Measurements from ENCODE around the gene SNX27. TPM values are rescaled to one million over a fixed set of nuclear protein-coding genes. Genes with fewer than 3 reads are reported as not detected.

The SNX27 gene
- polyA plus RNA-seq, 3 donors = 40.1 to 57.1 (median 47.6) TPM

GRCh38 chr1:151604291-151604690 is 7.6 kb upstream of the SNX27 start:
- Histone ChIP-seq H3K4me1 (ENCODE audit: control insufficient read depth in 1 of 2, insufficient read depth in 2 of 2, low read length in 2 of 2) (peaks cover 10 to 13% of the 10 kb centered on the region in 2 donors), H3K27me3 (ENCODE audit: control insufficient read depth in 2 of 2, insufficient read depth in 2 of 2, low read length in 2 of 2) (no peaks in the 10 kb centered on the region), H2AFZ (ENCODE audit: insufficient read depth, low read depth, low read length, poor library complexity, severe bottlenecking) (no peak overlapping the region), H3K4me3 (replicated peaks in 1 of 3; ENCODE audit: low read depth in 2 of 3, low read length in 3 of 3) (no peak overlapping the region), H4K20me1 (ENCODE audit: insufficient read depth, low read length) (no peaks in the 10 kb centered on the region), H3K9ac (ENCODE audit: insufficient read depth, low read length, poor library complexity, severe bottlenecking) (no peak overlapping the region), H3K27ac (ENCODE audit: low read depth in 1 of 2, low read length in 2 of 2) (no peak overlapping the region), H3K79me2 (ENCODE audit: insufficient read depth, low read length) (no peaks in the 10 kb centered on the region), H3K4me2 (replicated peaks; ENCODE audit: extremely low read depth, low read length, poor library complexity, severe bottlenecking) (no peak overlapping the region), H3K36me3 (replicated peaks in 1 of 2; ENCODE audit: control insufficient read depth in 1 of 2, insufficient read depth in 2 of 2, low read length in 2 of 2) (no peaks in the 10 kb centered on the region), H3K9me3 (replicated peaks in 1 of 2; ENCODE audit: control insufficient read depth in 1 of 2, insufficient read depth in 1 of 2, low read length in 2 of 2) (no peaks in the 10 kb centered on the region)
- peaks cover 0 to 1% of the 10 kb centered on the region in 2 donors for H3K36me3 Mint-ChIP-seq
- WGBS (ENCODE audit: insufficient coverage) = no CpG with 5 or more reads among the region's 2 CpGs
- no peak overlapping the region for H3K27ac Mint-ChIP-seq
- no peak overlapping the region for H3K4me3 Mint-ChIP-seq
- peaks cover 0 to 3% (median 0%) of the 10 kb centered on the region in 7 donors for H3K9me3 Mint-ChIP-seq
- H3K27me3 Mint-ChIP-seq (ENCODE audit: low read depth in 3 of 3) = peaks cover 3 to 7% (median 3%) of the 10 kb centered on the region in 3 donors
- intact Hi-C loops (cut with micrococcal nuclease) = no loop called here
- DNase-seq = no peak
- H3K4me1 Mint-ChIP-seq = peaks cover 20% of the 10 kb centered on the region
- no peak for TF ChIP-seq CTCF (IDR thresholded peaks at IDR 0.05)

- Histone ChIP-seq H3K79me2 (ENCODE audit: insufficient read depth, low read length) (peaks cover 4% of the 10 kb centered on the region), H3K27me3 (ENCODE audit: control insufficient read depth in 2 of 2, insufficient read depth in 2 of 2, low read length in 2 of 2) (no peaks in the 10 kb centered on the region), H3K4me3 (replicated peaks in 1 of 3; ENCODE audit: low read depth in 2 of 3, low read length in 3 of 3) (no peak overlapping the region), H3K36me3 (replicated peaks in 1 of 2; ENCODE audit: control insufficient read depth in 1 of 2, insufficient read depth in 2 of 2, low read length in 2 of 2) (no peaks in the 10 kb centered on the region), H3K27ac (ENCODE audit: low read depth in 1 of 2, low read length in 2 of 2) (no peak overlapping the region), H4K20me1 (ENCODE audit: insufficient read depth, low read length) (no peaks in the 10 kb centered on the region), H3K9me3 (replicated peaks in 1 of 2; ENCODE audit: control insufficient read depth in 1 of 2, insufficient read depth in 1 of 2, low read length in 2 of 2) (no peaks in the 10 kb centered on the region), H2AFZ (ENCODE audit: insufficient read depth, low read depth, low read length, poor library complexity, severe bottlenecking) (no peak overlapping the region), H3K4me2 (replicated peaks; ENCODE audit: extremely low read depth, low read length, poor library complexity, severe bottlenecking) (no peak overlapping the region), H3K4me1 (ENCODE audit: control insufficient read depth in 1 of 2, insufficient read depth in 2 of 2, low read length in 2 of 2) (peaks cover 23 to 25% of the 10 kb centered on the region in 2 donors), H3K9ac (ENCODE audit: insufficient read depth, low read length, poor library complexity, severe bottlenecking) (no peak overlapping the region)
- DNase-seq = peak in 2 of 3 donors; percentile 25 to 78
- peaks cover 0 to 1% of the 10 kb centered on the region in 2 donors for H3K36me3 Mint-ChIP-seq
- H3K4me1 Mint-ChIP-seq = peaks cover 27% of the 10 kb centered on the region
- no peak overlapping the region for H3K4me3 Mint-ChIP-seq
- H3K27ac Mint-ChIP-seq = peak overlapping the region in 1 of 7 donors; percentile 9
- intact Hi-C loops (cut with micrococcal nuclease) = no loop called here
- H3K9me3 Mint-ChIP-seq = peaks cover 0 to 3% (median 0%) of the 10 kb centered on the region in 7 donors
- TF ChIP-seq CTCF (IDR thresholded peaks at IDR 0.05) = no peak
- H3K27me3 Mint-ChIP-seq (ENCODE audit: low read depth in 3 of 3) = peaks cover 3 to 7% (median 3%) of the 10 kb centered on the region in 3 donors
These were observed 5.5 kb upstream of the SNX27 start for GRCh38 chr1:151606384-151606783.
